Measurements from ENCODE around the gene PRKAR2B.

The PRKAR2B gene

GRCh38 chr7:107075863-107076574, 31.5 kb downstream of the PRKAR2B start:
- no peaks in the 10 kb centered on the region for H3K36me3 ChIP-seq (ENCODE audit: control insufficient read depth, insufficient read depth, low read length)
- no peaks in the 10 kb centered on the region for H3K27me3 ChIP-seq (ENCODE audit: control insufficient read depth, insufficient read depth, low read length)
- no peaks in the 10 kb centered on the region for H3K4me1 ChIP-seq (ENCODE audit: control insufficient read depth, insufficient read depth, low read length)
- no peaks in the 10 kb centered on the region for H3K9me3 ChIP-seq (ENCODE audit: control insufficient read depth, insufficient read depth, low read length)
- no peak overlapping the region for H3K9ac ChIP-seq (ENCODE audit: low read depth, low read length)
- no peak overlapping the region for H3K4me3 ChIP-seq (ENCODE audit: low read depth, low read length)

- Histone ChIP-seq H3K9me3 (ENCODE audit: control insufficient read depth, insufficient read depth, low read length) (no peaks in the 10 kb centered on the region), H3K4me3 (ENCODE audit: low read depth, low read length) (no peak overlapping the region), H3K9ac (ENCODE audit: low read depth, low read length) (no peak overlapping the region), H3K36me3 (ENCODE audit: control insufficient read depth, insufficient read depth, low read length) (no peaks in the 10 kb centered on the region), H3K4me1 (ENCODE audit: control insufficient read depth, insufficient read depth, low read length) (no peaks in the 10 kb centered on the region), H3K27me3 (ENCODE audit: control insufficient read depth, insufficient read depth, low read length) (no peaks in the 10 kb centered on the region)
Measured at GRCh38 chr7:107076781-107077698, 32.5 kb downstream of the PRKAR2B start.

- no peak overlapping the region for H3K9ac ChIP-seq (ENCODE audit: low read depth, low read length)
Measured at GRCh38 chr7:107077699-107078516, 33.4 kb downstream of the PRKAR2B start.

GRCh38 chr7:107078517-107078966, 34.0 kb downstream of the PRKAR2B start:
- H3K4me1 ChIP-seq (ENCODE audit: control insufficient read depth, insufficient read depth, low read length): no peaks in the 10 kb centered on the region
- no peak overlapping the region for H3K9ac ChIP-seq (ENCODE audit: low read depth, low read length)

More at GRCh38 chr7:107077699-107078516, 33.4 kb downstream of the PRKAR2B start:
- no peak overlapping the region for H3K4me3 ChIP-seq (ENCODE audit: low read depth, low read length)
- no peaks in the 10 kb centered on the region for H3K4me1 ChIP-seq (ENCODE audit: control insufficient read depth, insufficient read depth, low read length)
- no peaks in the 10 kb centered on the region for H3K27me3 ChIP-seq (ENCODE audit: control insufficient read depth, insufficient read depth, low read length)
- no peaks in the 10 kb centered on the region for H3K9me3 ChIP-seq (ENCODE audit: control insufficient read depth, insufficient read depth, low read length)
- no peaks in the 10 kb centered on the region for H3K36me3 ChIP-seq (ENCODE audit: control insufficient read depth, insufficient read depth, low read length)

GRCh38 chr7:107079212-107079940, 34.9 kb downstream of the PRKAR2B start:
- H3K36me3 ChIP-seq (ENCODE audit: control insufficient read depth, insufficient read depth, low read length): no peaks in the 10 kb centered on the region
- no peak overlapping the region for H3K4me3 ChIP-seq (ENCODE audit: low read depth, low read length)
- no peak overlapping the region for H3K9ac ChIP-seq (ENCODE audit: low read depth, low read length)
- no peaks in the 10 kb centered on the region for H3K27me3 ChIP-seq (ENCODE audit: control insufficient read depth, insufficient read depth, low read length)
- no peaks in the 10 kb centered on the region for H3K4me1 ChIP-seq (ENCODE audit: control insufficient read depth, insufficient read depth, low read length)
- H3K9me3 ChIP-seq (ENCODE audit: control insufficient read depth, insufficient read depth, low read length): no peaks in the 10 kb centered on the region

More at GRCh38 chr7:107078517-107078966, 34.0 kb downstream of the PRKAR2B start:
- Histone ChIP-seq H3K27me3 (ENCODE audit: control insufficient read depth, insufficient read depth, low read length) (no peaks in the 10 kb centered on the region), H3K4me3 (ENCODE audit: low read depth, low read length) (no peak overlapping the region), H3K36me3 (ENCODE audit: control insufficient read depth, insufficient read depth, low read length) (no peaks in the 10 kb centered on the region), H3K9me3 (ENCODE audit: control insufficient read depth, insufficient read depth, low read length) (no peaks in the 10 kb centered on the region)

- Histone ChIP-seq H3K36me3 (ENCODE audit: control insufficient read depth, insufficient read depth, low read length) (no peaks in the 10 kb centered on the region), H3K9me3 (ENCODE audit: control insufficient read depth, insufficient read depth, low read length) (no peaks in the 10 kb centered on the region), H3K4me3 (ENCODE audit: low read depth, low read length) (no peak overlapping the region), H3K9ac (ENCODE audit: low read depth, low read length) (no peak overlapping the region), H3K27me3 (ENCODE audit: control insufficient read depth, insufficient read depth, low read length) (no peaks in the 10 kb centered on the region), H3K4me1 (ENCODE audit: control insufficient read depth, insufficient read depth, low read length) (no peaks in the 10 kb centered on the region)
Measured at GRCh38 chr7:107080099-107080505, 35.6 kb downstream of the PRKAR2B start.

- no peaks in the 10 kb centered on the region for H3K27me3 ChIP-seq (ENCODE audit: control insufficient read depth, insufficient read depth, low read length)
- no peaks in the 10 kb centered on the region for H3K36me3 ChIP-seq (ENCODE audit: control insufficient read depth, insufficient read depth, low read length)
- H3K4me1 ChIP-seq (ENCODE audit: control insufficient read depth, insufficient read depth, low read length): no peaks in the 10 kb centered on the region
- no peak overlapping the region for H3K4me3 ChIP-seq (ENCODE audit: low read depth, low read length)
- no peaks in the 10 kb centered on the region for H3K9me3 ChIP-seq (ENCODE audit: control insufficient read depth, insufficient read depth, low read length)
- H3K9ac ChIP-seq (ENCODE audit: low read depth, low read length): no peak overlapping the region
Measured at GRCh38 chr7:107080533-107080932, 36.0 kb downstream of the PRKAR2B start.

GRCh38 chr7:107085180-107085579, 40.7 kb downstream of the PRKAR2B start:
- Histone ChIP-seq H3K9ac (ENCODE audit: low read depth, low read length) (no peak overlapping the region), H3K4me3 (ENCODE audit: low read depth, low read length) (no peak overlapping the region), H3K9me3 (ENCODE audit: control insufficient read depth, insufficient read depth, low read length) (no peaks in the 10 kb centered on the region), H3K4me1 (ENCODE audit: control insufficient read depth, insufficient read depth, low read length) (peaks cover 5% of the 10 kb centered on the region), H3K27me3 (ENCODE audit: control insufficient read depth, insufficient read depth, low read length) (no peaks in the 10 kb centered on the region), H3K36me3 (ENCODE audit: control insufficient read depth, insufficient read depth, low read length) (no peaks in the 10 kb centered on the region)

GRCh38 chr7:107089627-107090026, 45.1 kb downstream of the PRKAR2B start:
- Histone ChIP-seq H3K9ac (ENCODE audit: low read depth, low read length) (no peak overlapping the region), H3K27me3 (ENCODE audit: control insufficient read depth, insufficient read depth, low read length) (no peaks in the 10 kb centered on the region), H3K4me1 (ENCODE audit: control insufficient read depth, insufficient read depth, low read length) (peaks cover 10% of the 10 kb centered on the region), H3K36me3 (ENCODE audit: control insufficient read depth, insufficient read depth, low read length) (no peaks in the 10 kb centered on the region), H3K4me3 (ENCODE audit: low read depth, low read length) (no peak overlapping the region), H3K9me3 (ENCODE audit: control insufficient read depth, insufficient read depth, low read length) (no peaks in the 10 kb centered on the region)

- Histone ChIP-seq H3K4me1 (ENCODE audit: control insufficient read depth, insufficient read depth, low read length) (peaks cover 10% of the 10 kb centered on the region), H3K36me3 (ENCODE audit: control insufficient read depth, insufficient read depth, low read length) (no peaks in the 10 kb centered on the region), H3K27me3 (ENCODE audit: control insufficient read depth, insufficient read depth, low read length) (no peaks in the 10 kb centered on the region), H3K9ac (ENCODE audit: low read depth, low read length) (no peak overlapping the region), H3K9me3 (ENCODE audit: control insufficient read depth, insufficient read depth, low read length) (no peaks in the 10 kb centered on the region), H3K4me3 (ENCODE audit: low read depth, low read length) (no peak overlapping the region)
Measured at GRCh38 chr7:107090457-107090856, 46.0 kb downstream of the PRKAR2B start.

GRCh38 chr7:107091306-107091705, 46.8 kb downstream of the PRKAR2B start:
- no peaks in the 10 kb centered on the region for H3K9me3 ChIP-seq (ENCODE audit: control insufficient read depth, insufficient read depth, low read length)
- H3K4me3 ChIP-seq (ENCODE audit: low read depth, low read length): no peak overlapping the region
- no peak overlapping the region for H3K9ac ChIP-seq (ENCODE audit: low read depth, low read length)
- H3K4me1 ChIP-seq (ENCODE audit: control insufficient read depth, insufficient read depth, low read length): peaks cover 10% of the 10 kb centered on the region
- H3K27me3 ChIP-seq (ENCODE audit: control insufficient read depth, insufficient read depth, low read length): no peaks in the 10 kb centered on the region
- no peaks in the 10 kb centered on the region for H3K36me3 ChIP-seq (ENCODE audit: control insufficient read depth, insufficient read depth, low read length)

Measured in iPS-15b (cell line).